ENCODE results near the gene TMEM43.

- TF ChIP-seq YY1 (IDR thresholded peaks at IDR 0.05; ENCODE audit: extremely low read depth, insufficient replicate concordance, low read depth, low read length) (no peak), RAD21 (IDR thresholded peaks at IDR 0.05; ENCODE audit: low read depth) (no peak), CTCF (IDR thresholded peaks at IDR 0.05 in 2 of 3, conservative IDR thresholded peaks at IDR 0.05 in 1 of 3; ENCODE audit: borderline replicate concordance in 1 of 3, insufficient read depth in 1 of 3, low read depth in 2 of 3, low read length in 2 of 3) (no peak), POLR2A (IDR thresholded peaks at IDR 0.05; ENCODE audit: borderline replicate concordance, extremely low read depth, insufficient read depth, insufficient read length) (no peak), JUND (IDR thresholded peaks at IDR 0.05) (no peak), EZH2phosphoT487 (IDR thresholded peaks at IDR 0.05; ENCODE audit: borderline replicate concordance) (no peak), ELF1 (IDR thresholded peaks at IDR 0.05; ENCODE audit: borderline replicate concordance, low read depth) (no peak), EZH2 (IDR thresholded peaks at IDR 0.05) (no peak), ZBTB33 (IDR thresholded peaks at IDR 0.05; ENCODE audit: extremely low read depth, insufficient replicate concordance, low read length) (no peak), TCF7L2 (IDR thresholded peaks at IDR 0.05; ENCODE audit: borderline replicate concordance, extremely low read depth, insufficient read depth, insufficient read length) (no peak)
Measured at GRCh38 chr3:14147617-14148016, 22.8 kb downstream of the TMEM43 start.
